ENCODE results near the gene SYT14. TPM values are rescaled to one million over a fixed set of nuclear protein-coding genes. Genes with fewer than 3 reads are reported as not detected.

Gene SYT14
- total RNA-seq, 1 experiment from 2014 or later: 0.07 TPM

- H3K4me1 ChIP-seq (ENCODE audit: control insufficient read depth in 1 of 2, insufficient read depth in 2 of 2, low read length in 2 of 2): no peaks in the 10 kb centered on the region
- H3K27me3 ChIP-seq (ENCODE audit: insufficient read depth, low read length): peaks cover 39% of the 10 kb centered on the region
- H3K27ac ChIP-seq (ENCODE audit: low read depth, low read length): no peak overlapping the region
- TF ChIP-seq RAD21 (IDR thresholded peaks at IDR 0.05; ENCODE audit: low read depth): peak; percentile 11; the same call in 1 of the 2 replicates
- TF ChIP-seq SIN3A (IDR thresholded peaks at IDR 0.05; ENCODE audit: low read depth): no peak
- no peak overlapping the region for H3K4me2 ChIP-seq (ENCODE audit: low read length)
- intact Hi-C loops (cut with micrococcal nuclease): no loop called here
- ChIA-PET RAD21 (ENCODE audit: low non-redundant PET in 1 of 2, low total read pairs in 2 of 2, uncharacterized antibody in 2 of 2, unreplicated experiment in 2 of 2) (no interaction called here), CTCF (interaction anchor here (0.8 to 1.1 kb wide), 3 partner anchors 29 to 126 kb away, joined by 3 to 4 read pairs (median 3); no protein-coding TSS in a partner anchor), POLR2A (no interaction called here)
- no peak overlapping the region for H3K9ac ChIP-seq (ENCODE audit: low read length)
- ATAC-seq: no peak
- H3K4me3 ChIP-seq (replicated peaks in 1 of 2; ENCODE audit: low read depth in 1 of 2, low read length in 2 of 2): no peak overlapping the region
- H3K36me3 ChIP-seq (ENCODE audit: control insufficient read depth in 1 of 2, insufficient read depth in 2 of 2, low read length in 2 of 2): no peaks in the 10 kb centered on the region
- H3K9me3 ChIP-seq (ENCODE audit: control insufficient read depth in 1 of 2, insufficient read depth in 1 of 2, low read depth in 1 of 2, low read length in 2 of 2): no peaks in the 10 kb centered on the region
- H4K20me1 ChIP-seq (ENCODE audit: insufficient read depth): no peaks in the 10 kb centered on the region
- no peaks in the 10 kb centered on the region for H3K9me2 ChIP-seq (ENCODE audit: insufficient read depth)
- no TSS peak for BruUV-seq (replicated peaks)
- no peak overlapping the region for H2AFZ ChIP-seq (ENCODE audit: low read depth, low read length, poor library complexity, severe bottlenecking)
- no peaks in the 10 kb centered on the region for H3K79me2 ChIP-seq (ENCODE audit: insufficient read depth, low read length)
- no peak for DNase-seq (ENCODE audit: low read depth, low spot score)
Measured at GRCh38 chr1:210025870-210026269, 87.9 kb downstream of the SYT14 start.

- Histone ChIP-seq H3K9ac (ENCODE audit: low read length) (no peak overlapping the region), H3K4me2 (ENCODE audit: low read length) (no peak overlapping the region), H3K4me1 (ENCODE audit: control insufficient read depth in 1 of 2, insufficient read depth in 2 of 2, low read length in 2 of 2) (no peaks in the 10 kb centered on the region), H3K9me2 (ENCODE audit: insufficient read depth) (no peaks in the 10 kb centered on the region), H3K9me3 (ENCODE audit: control insufficient read depth in 1 of 2, insufficient read depth in 1 of 2, low read depth in 1 of 2, low read length in 2 of 2) (no peaks in the 10 kb centered on the region), H4K20me1 (ENCODE audit: insufficient read depth) (no peaks in the 10 kb centered on the region; the same call in 1 of the 2 replicates), H3K79me2 (ENCODE audit: insufficient read depth, low read length) (no peaks in the 10 kb centered on the region), H3K27me3 (ENCODE audit: insufficient read depth, low read length) (peaks cover 42% of the 10 kb centered on the region), H3K27ac (ENCODE audit: low read depth, low read length) (no peak overlapping the region), H2AFZ (ENCODE audit: low read depth, low read length, poor library complexity, severe bottlenecking) (no peak overlapping the region), H3K36me3 (ENCODE audit: control insufficient read depth in 1 of 2, insufficient read depth in 2 of 2, low read length in 2 of 2) (no peaks in the 10 kb centered on the region), H3K4me3 (replicated peaks in 1 of 2; ENCODE audit: low read depth in 1 of 2, low read length in 2 of 2) (no peak overlapping the region)
- no TSS peak for BruUV-seq (replicated peaks)
- DNase-seq (ENCODE audit: low read depth, low spot score): no peak
- POLR2A ChIA-PET: no interaction called here
- TF ChIP-seq FOSL1 (IDR thresholded peaks at IDR 0.05; ENCODE audit: low read depth): no peak
- CTCF ChIA-PET: no interaction called here
- intact Hi-C loops (cut with micrococcal nuclease): no loop called here
- no peak for ATAC-seq
- RAD21 ChIA-PET (ENCODE audit: low non-redundant PET in 1 of 2, low total read pairs in 2 of 2, uncharacterized antibody in 2 of 2, unreplicated experiment in 2 of 2): no interaction called here
Measured at GRCh38 chr1:210027994-210028393, 90.0 kb downstream of the SYT14 start.

DNA sequence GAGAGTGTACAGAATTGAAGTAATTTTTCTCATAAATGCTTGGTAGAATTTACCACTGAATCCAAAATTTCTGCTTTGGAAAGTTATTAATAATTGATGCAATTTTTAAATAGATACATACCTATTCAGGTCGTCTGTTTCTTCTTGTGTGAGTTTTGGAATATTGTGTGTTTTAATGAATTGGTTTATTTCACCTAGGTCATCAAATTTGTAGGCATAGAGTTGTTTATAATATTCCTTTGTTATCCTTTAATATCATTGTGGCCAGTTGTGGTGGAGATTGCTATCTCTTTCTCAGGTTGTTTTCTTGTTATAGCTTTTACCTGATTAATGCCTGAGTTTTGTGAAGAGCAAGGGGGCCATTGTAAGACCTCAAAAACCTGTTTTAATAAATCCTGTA, 93.5 kb downstream of the SYT14 start:
- no TSS peak for BruUV-seq (replicated peaks)
- intact Hi-C loops (cut with micrococcal nuclease): no loop called here
- H3K9me3 ChIP-seq (ENCODE audit: control insufficient read depth in 1 of 2, insufficient read depth in 1 of 2, low read depth in 1 of 2, low read length in 2 of 2): no peaks in the 10 kb centered on the region
- TF ChIP-seq SIN3A (IDR thresholded peaks at IDR 0.05; ENCODE audit: low read depth): no peak
- TF ChIP-seq ELF1 (IDR thresholded peaks at IDR 0.05; ENCODE audit: borderline replicate concordance, low read depth): no peak
- no peak for TF ChIP-seq RAD21 (IDR thresholded peaks at IDR 0.05; ENCODE audit: low read depth)
- no peak for TF ChIP-seq ZNF274 (IDR thresholded peaks at IDR 0.05; ENCODE audit: low read depth, low read length)
- TF ChIP-seq CBX3 (IDR thresholded peaks at IDR 0.05; ENCODE audit: low read depth): no peak
- no peak for TF ChIP-seq POLR2A (IDR thresholded peaks at IDR 0.05; ENCODE audit: borderline replicate concordance, extremely low read depth, insufficient read depth, insufficient read length)
- TF ChIP-seq SRF (IDR thresholded peaks at IDR 0.05; ENCODE audit: low read depth): no peak
- TF ChIP-seq EZH2phosphoT487 (IDR thresholded peaks at IDR 0.05; ENCODE audit: borderline replicate concordance): no peak
- no peak for TF ChIP-seq EZH2 (IDR thresholded peaks at IDR 0.05)
- no peak for TF ChIP-seq CEBPB (IDR thresholded peaks at IDR 0.05; ENCODE audit: low read depth)
- no peak for TF ChIP-seq MAX (IDR thresholded peaks at IDR 0.05)
- no peak for TF ChIP-seq EGR1 (IDR thresholded peaks at IDR 0.05; ENCODE audit: low read depth)
- TF ChIP-seq FOSL1 (IDR thresholded peaks at IDR 0.05; ENCODE audit: low read depth): no peak
- no peak for TF ChIP-seq YY1 (IDR thresholded peaks at IDR 0.05; ENCODE audit: extremely low read depth, insufficient replicate concordance, low read depth, low read length)

More for the DNA sequence above, 93.5 kb downstream of the SYT14 start:
- ChIA-PET CTCF (no interaction called here), POLR2A (no interaction called here), RAD21 (ENCODE audit: low non-redundant PET in 1 of 2, low total read pairs in 2 of 2, uncharacterized antibody in 2 of 2, unreplicated experiment in 2 of 2) (no interaction called here)
- ATAC-seq: no peak
- Histone ChIP-seq H3K9ac (ENCODE audit: low read length) (no peak overlapping the region), H3K4me3 (replicated peaks in 1 of 2; ENCODE audit: low read depth in 1 of 2, low read length in 2 of 2) (no peak overlapping the region), H2AFZ (ENCODE audit: low read depth, low read length, poor library complexity, severe bottlenecking) (no peak overlapping the region), H3K79me2 (ENCODE audit: insufficient read depth, low read length) (no peaks in the 10 kb centered on the region), H3K4me2 (ENCODE audit: low read length) (no peak overlapping the region), H3K27me3 (ENCODE audit: insufficient read depth, low read length) (peaks cover 33% of the 10 kb centered on the region; the same call in 1 of the 2 replicates), H3K36me3 (ENCODE audit: control insufficient read depth in 1 of 2, insufficient read depth in 2 of 2, low read length in 2 of 2) (no peaks in the 10 kb centered on the region), H3K27ac (ENCODE audit: low read depth, low read length) (no peak overlapping the region), H4K20me1 (ENCODE audit: insufficient read depth) (no peaks in the 10 kb centered on the region; the same call in 1 of the 2 replicates), H3K4me1 (ENCODE audit: control insufficient read depth in 1 of 2, insufficient read depth in 2 of 2, low read length in 2 of 2) (no peaks in the 10 kb centered on the region), H3K9me2 (ENCODE audit: insufficient read depth) (no peaks in the 10 kb centered on the region)
- DNase-seq (ENCODE audit: low read depth, low spot score): no peak

Data from HCT116 (cell line).